ENCODE measurements around the gene PRMT1. TPM values are rescaled to one million over a fixed set of nuclear protein-coding genes. Genes with fewer than 3 reads are reported as not detected.
A peak's percentile ranks its signal among the peaks of the same experiment; 100 is the strongest.

PRMT1 gene
- total and polyA plus RNA-seq, 2 of the 13 experiments (the other 11 are each of a cell fraction or from before 2014, with no cell fraction given), result 324 to 374 TPM

- TF ChIP-seq, protein P1, sequence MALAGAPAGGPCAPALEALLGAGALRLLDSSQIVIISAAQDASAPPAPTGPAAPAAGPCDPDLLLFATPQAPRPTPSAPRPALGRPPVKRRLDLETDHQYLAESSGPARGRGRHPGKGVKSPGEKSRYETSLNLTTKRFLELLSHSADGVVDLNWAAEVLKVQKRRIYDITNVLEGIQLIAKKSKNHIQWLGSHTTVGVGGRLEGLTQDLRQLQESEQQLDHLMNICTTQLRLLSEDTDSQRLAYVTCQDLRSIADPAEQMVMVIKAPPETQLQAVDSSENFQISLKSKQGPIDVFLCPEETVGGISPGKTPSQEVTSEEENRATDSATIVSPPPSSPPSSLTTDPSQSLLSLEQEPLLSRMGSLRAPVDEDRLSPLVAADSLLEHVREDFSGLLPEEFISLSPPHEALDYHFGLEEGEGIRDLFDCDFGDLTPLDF (CRISPR knock-in tag; IDR thresholded peaks at IDR 0.05), result no peak
- TF ChIP-seq ZNF205 (CRISPR knock-in tag; IDR thresholded peaks at IDR 0.05), result no peak
- no peak for TF ChIP-seq PLRG1 (conservative IDR thresholded peaks at IDR 0.05)
- TF ChIP-seq MXD3 (CRISPR knock-in tag; IDR thresholded peaks at IDR 0.05), result no peak
- TF ChIP-seq SRSF9 (IDR thresholded peaks at IDR 0.05; ENCODE audit: borderline replicate concordance, insufficient read depth, low read depth, low read length, poor library complexity, severe bottlenecking), result no peak
- no peak for TF ChIP-seq PTBP1 (IDR thresholded peaks at IDR 0.05; ENCODE audit: low read depth, low read length, poor library complexity, severe bottlenecking)
- no peak for TF ChIP-seq NFE2 (CRISPR knock-in tag; IDR thresholded peaks at IDR 0.05)
- no peak for TF ChIP-seq ZNF644 (CRISPR knock-in tag; IDR thresholded peaks at IDR 0.05; ENCODE audit: low read depth)
- TF ChIP-seq HOXA5 (CRISPR knock-in tag; IDR thresholded peaks at IDR 0.05), result no peak; the same call in 1 of the 2 replicates
- TF ChIP-seq KDM6A (CRISPR knock-in tag; IDR thresholded peaks at IDR 0.05; ENCODE audit: low read depth), result no peak
- no peak for TF ChIP-seq ZNF543 (CRISPR knock-in tag; IDR thresholded peaks at IDR 0.05)
- no peak for TF ChIP-seq GMEB2 (CRISPR knock-in tag; IDR thresholded peaks at IDR 0.05; ENCODE audit: low read depth)
- TF ChIP-seq HMGXB3 (CRISPR knock-in tag; IDR thresholded peaks at IDR 0.05; ENCODE audit: borderline replicate concordance), result peak; percentile 46; the same call in 1 of the 2 replicates
- TF ChIP-seq, protein P2, sequence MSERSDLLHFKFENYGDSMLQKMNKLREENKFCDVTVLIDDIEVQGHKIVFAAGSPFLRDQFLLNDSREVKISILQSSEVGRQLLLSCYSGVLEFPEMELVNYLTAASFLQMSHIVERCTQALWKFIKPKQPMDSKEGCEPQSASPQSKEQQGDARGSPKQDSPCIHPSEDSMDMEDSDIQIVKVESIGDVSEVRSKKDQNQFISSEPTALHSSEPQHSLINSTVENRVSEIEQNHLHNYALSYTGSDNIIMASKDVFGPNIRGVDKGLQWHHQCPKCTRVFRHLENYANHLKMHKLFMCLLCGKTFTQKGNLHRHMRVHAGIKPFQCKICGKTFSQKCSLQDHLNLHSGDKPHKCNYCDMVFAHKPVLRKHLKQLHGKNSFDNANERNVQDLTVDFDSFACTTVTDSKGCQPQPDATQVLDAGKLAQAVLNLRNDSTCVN (CRISPR knock-in tag; IDR thresholded peaks at IDR 0.05; ENCODE audit: borderline replicate concordance), result no peak
- no peak for TF ChIP-seq ZNF280B (CRISPR knock-in tag; IDR thresholded peaks at IDR 0.05; ENCODE audit: borderline replicate concordance)
- TF ChIP-seq REPIN1 (CRISPR knock-in tag; IDR thresholded peaks at IDR 0.05; ENCODE audit: borderline replicate concordance, low read depth), result 0 out of 2 replicates have a peak, but pooled peaks have one; percentile 46
- TF ChIP-seq, protein P3, sequence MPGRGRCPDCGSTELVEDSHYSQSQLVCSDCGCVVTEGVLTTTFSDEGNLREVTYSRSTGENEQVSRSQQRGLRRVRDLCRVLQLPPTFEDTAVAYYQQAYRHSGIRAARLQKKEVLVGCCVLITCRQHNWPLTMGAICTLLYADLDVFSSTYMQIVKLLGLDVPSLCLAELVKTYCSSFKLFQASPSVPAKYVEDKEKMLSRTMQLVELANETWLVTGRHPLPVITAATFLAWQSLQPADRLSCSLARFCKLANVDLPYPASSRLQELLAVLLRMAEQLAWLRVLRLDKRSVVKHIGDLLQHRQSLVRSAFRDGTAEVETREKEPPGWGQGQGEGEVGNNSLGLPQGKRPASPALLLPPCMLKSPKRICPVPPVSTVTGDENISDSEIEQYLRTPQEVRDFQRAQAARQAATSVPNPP (CRISPR knock-in tag; IDR thresholded peaks at IDR 0.05), result no peak
- TF ChIP-seq GABPB1 (CRISPR knock-in tag; IDR thresholded peaks at IDR 0.05), result no peak
Measured at GRCh38 chr19:49676136-49676783, 811 bp upstream of the PRMT1 start (continued).

All from HepG2 (cell line).